Cardiac muscle cell (in vitro differentiated cells and primary cell): ENCODE data around the gene TRAF3IP1. TPM values are rescaled to one million over a fixed set of nuclear protein-coding genes. Genes with fewer than 3 reads are reported as not detected.

Experiments
- DNase-seq, 2 donors: peaks; one replicate each; pipeline versions ENCODE4 v3.0.0 to v3.0.0-alpha.2; 2010 to 2017; ENCODE audit warnings: low read depth in 1 of 2, low spot score in 1 of 2
- H3K27ac ChIP-seq: fragments of 200-600 bp; sonication (generic); 2 replicates; pipeline ENCODE4 v1.5.1; 2016
- H3K27me3 ChIP-seq: fragments of 200-600 bp; sonication (generic); 2 replicates; pipeline ENCODE4 v1.6.0; 2016; ENCODE audit warnings: control low read depth
- H3K36me3 ChIP-seq: fragments of 200-600 bp; sonication (generic); 2 replicates; pipeline ENCODE4 v1.5.1; 2016; ENCODE audit warnings: control low read depth
- H3K4me1 ChIP-seq: fragments of 200-600 bp; sonication (generic); 2 replicates; pipeline ENCODE4 v1.8.1; 2017; ENCODE audit warnings: low read depth, mild to moderate bottlenecking, mixed run types
- H3K4me3 ChIP-seq: fragments of 200-600 bp; sonication (generic); 2 replicates; pipeline ENCODE4 v1.5.1; 2016; ENCODE audit warnings: mild to moderate bottlenecking
- H3K9me3 ChIP-seq: fragments of 200-600 bp; sonication (generic); 2 replicates; pipeline ENCODE4 v1.5.1; 2017; ENCODE audit warnings: low read depth, mild to moderate bottlenecking, control low read depth
- CTCF ChIP-seq: IDR thresholded peaks from 2 replicates; pipeline ENCODE4 v1.5.1; 2012; ENCODE audit warnings: low read depth, mild to moderate bottlenecking, low read length
- polyA plus RNA-seq: library from polyadenylated mRNA; unstranded; fragments of >200 nt; fragmentation: Nextera tagmentation; extraction: Ambion mirVana; gene quantifications from 2 replicates; pipeline ENCODE4 v1.2.1, GENCODE V29; 2016
- total RNA-seq: library from RNA; depleted of rRNA; stranded (reverse); fragments of >200 nt; gene quantifications from 2 replicates; pipeline ENCODE4 v1.2.3, GENCODE V29; 2016

TRAF3IP1 gene
- total and polyA plus RNA-seq, 2 experiments from 2014 or later, result 8.3 to 12.1 TPM

DNA sequence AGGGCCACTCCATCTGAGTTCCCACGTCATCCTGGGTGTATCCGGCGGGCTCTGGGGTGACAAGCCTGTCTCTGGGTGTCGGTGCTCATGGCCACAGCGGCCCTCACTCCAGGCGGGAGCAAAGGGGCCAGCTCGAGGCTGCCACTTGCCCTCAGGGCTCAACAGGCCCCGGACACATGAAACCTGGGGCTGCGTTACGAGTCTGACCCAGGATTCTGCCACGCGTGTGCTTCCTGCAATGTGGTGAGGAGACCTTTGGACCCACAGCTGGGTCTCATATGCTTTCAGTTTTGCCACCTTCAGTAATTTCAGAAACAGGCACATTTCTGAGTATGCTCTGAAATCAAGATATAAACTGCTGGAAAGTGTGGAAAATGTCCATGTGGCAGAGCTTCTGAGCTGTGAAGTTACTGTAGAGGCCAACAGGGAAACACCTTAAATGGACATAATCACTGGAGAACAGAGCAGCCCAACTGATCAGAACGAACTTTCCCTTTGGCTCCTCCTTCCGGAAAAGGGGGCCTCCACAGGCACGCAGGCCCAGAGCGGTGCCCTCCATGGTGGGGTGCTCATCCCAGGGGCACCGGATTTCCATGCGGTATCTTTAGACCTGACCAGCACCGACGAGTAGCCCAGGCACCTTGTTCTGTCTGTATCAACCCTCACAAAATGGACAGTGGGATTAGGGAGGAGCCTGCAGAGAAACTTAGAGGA lies 46.0 kb upstream of the TRAF3IP1 start:
- DNase-seq, result no peak
- Histone ChIP-seq H3K27ac (no peak overlapping the region), H3K4me1 (peaks cover 5% of the 10 kb centered on the region), H3K4me3 (no peak overlapping the region), H3K27me3 (no peaks in the 10 kb centered on the region), H3K9me3 (no peaks in the 10 kb centered on the region), H3K36me3 (no peaks in the 10 kb centered on the region)
- no peak for TF ChIP-seq CTCF

GRCh38 chr2:238277695-238278094 lies 42.6 kb upstream of the TRAF3IP1 start:
- DNase-seq, result no peak
- no peaks in the 10 kb centered on the region for H3K36me3 ChIP-seq
- no peaks in the 10 kb centered on the region for H3K4me1 ChIP-seq
- no peak overlapping the region for H3K4me3 ChIP-seq
- H3K27ac ChIP-seq, result no peak overlapping the region
- no peaks in the 10 kb centered on the region for H3K9me3 ChIP-seq
- TF ChIP-seq CTCF, result no peak
- no peaks in the 10 kb centered on the region for H3K27me3 ChIP-seq

- no peak for DNase-seq
- Histone ChIP-seq H3K4me1 (no peaks in the 10 kb centered on the region), H3K27me3 (no peaks in the 10 kb centered on the region), H3K36me3 (no peaks in the 10 kb centered on the region), H3K9me3 (no peaks in the 10 kb centered on the region), H3K27ac (no peak overlapping the region), H3K4me3 (no peak overlapping the region)
- no peak for TF ChIP-seq CTCF
Observed at GRCh38 chr2:238278626-238279323, 41.5 kb upstream of the TRAF3IP1 start.

GRCh38 chr2:238279324-238279682 lies 41.0 kb upstream of the TRAF3IP1 start:
- Histone ChIP-seq H3K9me3 (no peaks in the 10 kb centered on the region), H3K36me3 (no peaks in the 10 kb centered on the region), H3K27me3 (no peaks in the 10 kb centered on the region), H3K4me3 (no peak overlapping the region), H3K27ac (no peak overlapping the region), H3K4me1 (no peaks in the 10 kb centered on the region)
- DNase-seq, result no peak
- no peak for TF ChIP-seq CTCF

DNA sequence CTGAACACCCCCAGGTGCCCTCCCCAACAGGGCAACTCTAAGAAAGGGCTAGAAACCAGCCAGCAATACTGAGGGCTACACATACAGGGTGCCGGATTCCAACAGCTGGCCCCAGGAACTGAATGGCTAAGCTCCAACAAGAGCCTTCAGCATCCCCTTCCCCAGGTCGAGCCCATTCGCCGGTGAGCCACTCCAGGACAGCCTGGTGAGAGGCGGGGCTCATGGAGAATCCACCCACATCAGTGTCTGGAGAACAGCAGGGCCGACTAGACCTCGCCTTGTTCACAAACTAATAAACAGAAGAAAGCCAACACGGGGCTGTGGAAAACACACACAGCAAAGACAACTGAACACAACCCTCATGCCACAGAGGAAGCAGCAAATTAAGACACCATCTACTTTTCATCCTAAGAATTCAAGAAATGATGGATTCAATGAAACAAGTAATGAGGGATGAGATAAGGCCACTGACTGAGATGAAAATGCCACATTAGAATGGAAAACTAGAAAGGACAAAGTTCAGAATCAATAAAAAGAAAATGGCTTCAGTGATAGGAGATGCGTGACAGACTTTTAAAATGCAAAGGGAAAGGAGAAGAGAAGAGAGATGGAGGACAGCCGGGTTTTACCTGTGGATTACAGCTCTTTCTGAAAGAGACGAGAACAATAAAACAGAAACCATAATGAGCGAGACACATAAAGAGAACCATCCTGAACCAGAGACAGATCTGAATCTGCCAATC lies 40.1 kb upstream of the TRAF3IP1 start:
- TF ChIP-seq CTCF, result no peak
- no peaks in the 10 kb centered on the region for H3K36me3 ChIP-seq
- H3K9me3 ChIP-seq, result no peaks in the 10 kb centered on the region
- no peaks in the 10 kb centered on the region for H3K27me3 ChIP-seq
- H3K4me3 ChIP-seq, result no peak overlapping the region
- no peak for DNase-seq
- H3K4me1 ChIP-seq, result no peaks in the 10 kb centered on the region
- no peak overlapping the region for H3K27ac ChIP-seq
